Epithelial cell of esophagus (primary cell): ENCODE data around the gene ENOSF1.
"Not testable (repeated sequence)": the region's sequence is repeated elsewhere in the genome, so short reads cannot be mapped to it uniquely, and the experiment has no call there.

ENCODE experiments used
- DNase-seq: peaks from one replicate; pipeline ENCODE4 v3.0.0; 2010; ENCODE audit warnings: low read depth
- H3K4me3 ChIP-seq: 2 replicates; pipeline ENCODE4 v1.5.1; 2011; ENCODE audit warnings: mild to moderate bottlenecking, low read length, control low read depth
- CTCF ChIP-seq: IDR thresholded peaks from 2 replicates; pipeline ENCODE4 v1.5.1; 2011; ENCODE audit warnings: low read depth, mild to moderate bottlenecking, low read length, control low read depth, inconsistent platforms; ENCODE audit not compliant: insufficient read depth; ENCODE audit errors: missing control alignments

ENOSF1 gene

GRCh38 chr18:688323-688722 is 24.1 kb downstream of the ENOSF1 start:
- TF ChIP-seq CTCF, result no peak
- DNase-seq, result no peak
- H3K4me3 ChIP-seq, result no peak overlapping the region

GRCh38 chr18:686339-687111 is 25.9 kb downstream of the ENOSF1 start:
- no peak for DNase-seq
- no peak for TF ChIP-seq CTCF
- H3K4me3 ChIP-seq, result no peak overlapping the region

GRCh38 chr18:685438-685837 is 27.0 kb downstream of the ENOSF1 start:
- H3K4me3 ChIP-seq, result no peak overlapping the region
- peak; percentile 24 for DNase-seq
- TF ChIP-seq CTCF, result no peak

GRCh38 chr18:683531-683930 is 28.9 kb downstream of the ENOSF1 start:
- no peak for DNase-seq
- H3K4me3 ChIP-seq, result no peak overlapping the region

GRCh38 chr18:682833-683232 is 29.6 kb downstream of the ENOSF1 start:
- no peak for DNase-seq
- TF ChIP-seq CTCF, result no peak
- H3K4me3 ChIP-seq, result no peak overlapping the region

More at GRCh38 chr18:683531-683930, 28.9 kb downstream of the ENOSF1 start:
- TF ChIP-seq CTCF, result no peak

GRCh38 chr18:682416-682815 is 30.0 kb downstream of the ENOSF1 start:
- not testable (repeated sequence) for DNase-seq, H3K4me3 ChIP-seq

GRCh38 chr18:681985-682384 is 30.4 kb downstream of the ENOSF1 start:
- H3K4me3 ChIP-seq, result no peak overlapping the region
- DNase-seq, result no peak
- TF ChIP-seq CTCF, result no peak

- no peak for TF ChIP-seq CTCF
- H3K4me3 ChIP-seq, result no peak overlapping the region
- no peak for DNase-seq
These were observed 32.0 kb downstream of the ENOSF1 start for GRCh38 chr18:680392-680791.
